Endothelial cell of umbilical vein (primary cell): ENCODE measurements around the gene BICRA. TPM values are rescaled to one million over a fixed set of nuclear protein-coding genes. Genes with fewer than 3 reads are reported as not detected.
A peak's percentile ranks its signal among the peaks of the same experiment; 100 is the strongest.

Experiments
- BruUV-seq: library from RNA; stranded (reverse); fragments of 400-500 nt; replicated peaks from 2 replicates; lab custom pipeline; 2021; lab: Mats Ljungman, UMichigan
- CTCF ChIA-PET: fragments of 300-600, 350-600 bp; sonication (Branson Sonifier 250); formaldehyde crosslinking; loops from one replicate; lab custom pipeline; 2021; ENCODE audit warnings: antibody characterized with exemption, inconsistent platforms; lab: Charles Lee
- POLR2A ChIA-PET: fragments of 300-600, 350-600 bp; sonication (Branson Sonifier 250); formaldehyde crosslinking; loops from one replicate; lab custom pipeline; 2021; ENCODE audit warnings: antibody characterized with exemption, inconsistent platforms; lab: Charles Lee
- DNase-seq: peaks from one replicate; pipeline ENCODE4 v3.0.0-alpha.2; 2011; ENCODE audit warnings: low read depth, low spot score
- FAIRE-seq: peaks from 2 replicates; lab custom pipeline; 2011; peaks lifted over from hg19 to GRCh38; lab: Jason Lieb, UNC
- H2AFZ ChIP-seq: 2 replicates; pipeline ENCODE4 v1.6.0; 2012; ENCODE audit warnings: low read depth, low read length, control low read depth, inconsistent platforms
- H3K27ac ChIP-seq: 2 replicates; pipeline ENCODE4 v1.5.1; 2011; ENCODE audit warnings: low read depth, mild to moderate bottlenecking, control low read depth, low read length, moderate library complexity; ENCODE audit not compliant: insufficient read depth
- H3K27me3 ChIP-seq, 2 experiments: 2 replicates each; pipeline versions ENCODE4 v1.6.0 to v1.6.1; 2011; ENCODE audit warnings: low read length in 2 of 2, mixed read lengths in 1 of 2; ENCODE audit not compliant: control insufficient read depth in 2 of 2, insufficient read depth in 2 of 2
- H3K36me3 ChIP-seq, 2 experiments: 2 replicates in 1 of 2; 3 replicates in 1 of 2; pipeline ENCODE4 v1.5.1; 2011; ENCODE audit warnings: low read length in 2 of 2, mild to moderate bottlenecking in 1 of 2, moderate library complexity in 1 of 2; ENCODE audit not compliant: control insufficient read depth in 2 of 2, insufficient read depth in 2 of 2; ENCODE audit errors: extremely low read depth in 1 of 2
- H3K4me1 ChIP-seq: 3 replicates; pipeline ENCODE4 v1.5.1; 2011; ENCODE audit warnings: mild to moderate bottlenecking, low read length; ENCODE audit not compliant: control insufficient read depth, insufficient read depth; ENCODE audit errors: extremely low read depth
- H3K4me2 ChIP-seq: 2 replicates; pipeline ENCODE4 v1.6.1; 2011; ENCODE audit warnings: low read length, control low read depth, mixed read lengths; ENCODE audit not compliant: insufficient read depth
- H3K4me3 ChIP-seq, 3 experiments: fragments of 200-600 bp in 1 of 3; sonication (generic), shearing (Covaris generic) in 1 of 3; replicated peaks in 1 of 3; 2 replicates each; pipeline ENCODE4 v1.5.1; 2011 to 2016; ENCODE audit warnings: control low read depth in 3 of 3, low read length in 3 of 3, mild to moderate bottlenecking in 2 of 3, inconsistent platforms in 1 of 3, low read depth in 1 of 3, moderate library complexity in 1 of 3; ENCODE audit not compliant: insufficient read depth in 1 of 3
- H3K79me2 ChIP-seq: 2 replicates; pipeline ENCODE4 v1.6.0; 2012; ENCODE audit warnings: low read length, inconsistent platforms; ENCODE audit not compliant: control insufficient read depth, insufficient read depth
- H3K9ac ChIP-seq: replicated peaks from 2 replicates; pipeline ENCODE3; 2011; ENCODE audit warnings: low read length, control low read depth; ENCODE audit not compliant: insufficient read depth; ENCODE audit errors: extremely low read depth
- H3K9me1 ChIP-seq: replicated peaks from 3 replicates; pipeline ENCODE4 v1.6.0; 2011; ENCODE audit warnings: mild to moderate bottlenecking, low read length; ENCODE audit not compliant: control insufficient read depth, insufficient read depth; ENCODE audit errors: extremely low read depth
- H3K9me3 ChIP-seq: replicated peaks from 2 replicates; pipeline ENCODE4 v1.5.1; 2012; ENCODE audit warnings: low read length, inconsistent platforms; ENCODE audit not compliant: control insufficient read depth, insufficient read depth
- H4K20me1 ChIP-seq: replicated peaks from 2 replicates; pipeline ENCODE3; 2011; ENCODE audit warnings: mild to moderate bottlenecking, low read length; ENCODE audit not compliant: control insufficient read depth, insufficient read depth; ENCODE audit errors: extremely low read depth
- EZH2 ChIP-seq: IDR thresholded peaks from 2 replicates; pipeline ENCODE4 v1.6.1; 2012; ENCODE audit warnings: borderline replicate concordance, low read depth, mild to moderate bottlenecking, moderate library complexity, low read length, inconsistent platforms; ENCODE audit not compliant: severe bottlenecking
- FOS ChIP-seq: IDR thresholded peaks from 2 replicates; pipeline ENCODE4 v1.6.1; 2011; ENCODE audit warnings: mild to moderate bottlenecking, low read length, moderate library complexity, borderline replicate concordance; ENCODE audit not compliant: insufficient read depth
- GATA2 ChIP-seq: IDR thresholded peaks from 2 replicates; pipeline ENCODE4 v1.7.0; 2011; ENCODE audit warnings: low read depth, mild to moderate bottlenecking, moderate library complexity, mixed read lengths, low read length; ENCODE audit not compliant: insufficient read length, insufficient read depth
- JUN ChIP-seq: IDR thresholded peaks from 2 replicates; pipeline ENCODE4 v1.6.1; 2011; ENCODE audit warnings: borderline replicate concordance, low read depth; ENCODE audit not compliant: insufficient read length, insufficient read depth
- MYC ChIP-seq: IDR thresholded peaks from one replicate; pipeline ENCODE4 v1.6.1; 2011; ENCODE audit warnings: mild to moderate bottlenecking, low read depth, low read length
- POLR2A ChIP-seq: IDR thresholded peaks from 2 replicates; pipeline ENCODE4 v1.6.1; 2012; ENCODE audit warnings: low read depth, mild to moderate bottlenecking, control low read depth, low read length
- POLR2AphosphoS5 ChIP-seq: IDR thresholded peaks from 2 replicates; pipeline ENCODE4 v1.6.1; 2012; ENCODE audit warnings: low read depth, mild to moderate bottlenecking, control low read depth, low read length, moderate library complexity; ENCODE audit not compliant: insufficient read depth
- dilution Hi-C: fragments of 300-500 bp; cut with MboI; formaldehyde crosslinking; loops from one replicate; pipeline ENCODE4 v1.15.0; 2019; ENCODE audit warnings: low sequenced_read_pairs; ENCODE audit not compliant: extremely low pct_ligation_motif_present
- intact Hi-C: fragments of 100-400 bp; cut with micrococcal nuclease; formaldehyde crosslinking; loops from one replicate; pipeline ENCODE4 v1.10.0; 2022
- polyA plus RNA-seq, 4 experiments: library from polyadenylated mRNA; depleted of rRNA in 3 of 4; stranded (reverse) in 3 of 4; unstranded in 1 of 4; fragments of >200 nt; gene quantifications; 2 replicates each; pipeline versions ENCODE4 v1.2.1 to v1.2.3, GENCODE V29; 2011 to 2012; ENCODE audit warnings: missing spikeins in 1 of 4
- total RNA-seq: library from RNA; stranded (reverse); gene quantifications from 2 replicates; pipeline ENCODE4 v1.2.3, GENCODE V29; 2021
- TF ChIP-seq, protein P1 (sequence below), 2 donors: IDR thresholded peaks; 1 replicate in 1 of 2; 2 replicates in 1 of 2; pipeline ENCODE4 v1.5.1; 2011; ENCODE audit warnings: low read length in 2 of 2, mild to moderate bottlenecking in 2 of 2, moderate library complexity in 2 of 2, control low read depth in 1 of 2, inconsistent platforms in 1 of 2, low read depth in 1 of 2; ENCODE audit not compliant: insufficient read depth in 1 of 2; ENCODE audit errors: extremely low read depth in 1 of 2
- TF ChIP-seq, protein P2 (sequence below): IDR thresholded peaks from 2 replicates; pipeline ENCODE4 v1.6.1; 2011; ENCODE audit not compliant: insufficient read depth, insufficient read length

The BICRA gene
- total and polyA plus RNA-seq, 2 donors (not counting 3 experiments of a cell fraction or from before 2014, with no cell fraction given), result 3.8 to 20.5 TPM

DNA sequence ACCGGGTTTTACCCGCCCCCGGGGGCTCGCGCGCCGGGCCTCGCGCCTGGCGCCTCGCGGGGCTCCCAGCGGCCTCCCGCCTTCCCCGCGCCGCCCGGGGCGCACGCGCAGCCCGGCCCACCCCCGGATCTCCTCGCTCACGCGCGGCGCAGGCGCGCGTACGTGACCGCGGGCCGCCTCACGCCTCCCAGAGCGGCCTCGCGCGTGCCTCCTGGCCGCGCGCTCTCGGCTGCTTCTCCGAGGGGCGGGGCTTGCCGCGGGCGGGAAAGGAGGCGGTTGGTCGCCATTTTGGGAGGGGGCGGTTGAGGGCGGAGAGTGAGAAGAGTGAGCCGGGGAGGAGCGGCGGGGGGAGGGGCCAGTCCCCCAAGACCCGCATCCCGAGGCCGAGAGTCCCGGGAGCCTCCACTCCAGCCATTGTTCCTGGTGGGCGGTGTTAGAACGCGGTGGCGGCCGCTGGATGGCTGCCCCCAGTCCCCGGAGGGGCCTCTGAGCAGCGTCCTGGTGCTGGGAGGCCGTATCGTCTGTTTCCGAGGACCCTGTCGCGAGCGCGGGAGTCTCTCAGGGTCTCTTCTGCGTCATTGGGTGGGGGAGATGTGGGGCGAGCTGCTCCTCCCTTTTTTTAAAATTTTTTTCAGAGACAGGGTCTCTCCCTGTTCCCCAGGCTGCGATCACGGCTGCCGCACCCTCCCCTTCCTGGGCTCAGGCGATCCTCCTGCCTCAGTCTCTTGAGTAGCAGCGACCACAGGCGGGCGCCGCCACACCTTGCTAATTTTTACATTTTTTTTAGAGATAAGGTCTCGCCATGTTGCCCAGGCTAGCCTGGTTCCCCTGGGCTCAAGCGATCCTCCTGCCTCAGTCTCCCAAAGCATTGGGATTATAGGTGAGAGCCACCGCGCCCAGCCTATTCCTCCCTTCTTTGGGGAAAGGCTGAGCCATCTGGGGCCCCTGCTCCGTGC, 35.6 kb upstream of the BICRA start, which contains the start of gene ZNF541:
TSS of gene ZNF541 (minus strand) at position 78 of the 956 bp plus-strand sequence. CDS start 17,292 bp downstream, outside the sequence.
- FAIRE-seq (peak; percentile 18), DNase-seq (peak; percentile 40)
- ChIA-PET POLR2A (no interaction called here), CTCF (interaction anchor here (1.4 kb wide), 1 partner anchor 37 kb away, joined by 5 read pairs; no protein-coding TSS in a partner anchor)
- intact Hi-C loops (no loop called here), dilution Hi-C loops (no loop called here)
- Histone ChIP-seq H3K4me3 (peak within 1 kb of the TSS in 1 of 3 experiments; percentile 36), H3K9me3 (no peaks in the 10 kb centered on the region), H2AFZ (peak within 1 kb of the TSS; percentile 92), H3K27me3 (peaks cover 2 to 11% of the 10 kb centered on the region in 2 experiments), H3K27ac (no peak within 1 kb of the TSS), H3K4me2 (no peak within 1 kb of the TSS), H3K36me3 (no peaks in the 10 kb centered on the region), H3K79me2 (no peaks in the 10 kb centered on the region), H3K9ac (no peak within 1 kb of the TSS), H4K20me1 (no peaks in the 10 kb centered on the region), H3K4me1 (no peaks in the 10 kb centered on the region), H3K9me1 (no peaks in the 10 kb centered on the region)
- TF ChIP-seq, protein P1, sequence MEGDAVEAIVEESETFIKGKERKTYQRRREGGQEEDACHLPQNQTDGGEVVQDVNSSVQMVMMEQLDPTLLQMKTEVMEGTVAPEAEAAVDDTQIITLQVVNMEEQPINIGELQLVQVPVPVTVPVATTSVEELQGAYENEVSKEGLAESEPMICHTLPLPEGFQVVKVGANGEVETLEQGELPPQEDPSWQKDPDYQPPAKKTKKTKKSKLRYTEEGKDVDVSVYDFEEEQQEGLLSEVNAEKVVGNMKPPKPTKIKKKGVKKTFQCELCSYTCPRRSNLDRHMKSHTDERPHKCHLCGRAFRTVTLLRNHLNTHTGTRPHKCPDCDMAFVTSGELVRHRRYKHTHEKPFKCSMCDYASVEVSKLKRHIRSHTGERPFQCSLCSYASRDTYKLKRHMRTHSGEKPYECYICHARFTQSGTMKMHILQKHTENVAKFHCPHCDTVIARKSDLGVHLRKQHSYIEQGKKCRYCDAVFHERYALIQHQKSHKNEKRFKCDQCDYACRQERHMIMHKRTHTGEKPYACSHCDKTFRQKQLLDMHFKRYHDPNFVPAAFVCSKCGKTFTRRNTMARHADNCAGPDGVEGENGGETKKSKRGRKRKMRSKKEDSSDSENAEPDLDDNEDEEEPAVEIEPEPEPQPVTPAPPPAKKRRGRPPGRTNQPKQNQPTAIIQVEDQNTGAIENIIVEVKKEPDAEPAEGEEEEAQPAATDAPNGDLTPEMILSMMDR (IDR thresholded peaks at IDR 0.05; ENCODE audit: extremely low read depth in 1 of 2, insufficient read depth in 1 of 2, low read depth in 1 of 2, low read length in 2 of 2), result no peak
- TF ChIP-seq JUN (no peak), POLR2AphosphoS5 (no peak), GATA2 (no peak), POLR2A (no peak), EZH2 (no peak), FOS (no peak), MYC (no peak)
- TF ChIP-seq, protein P2, sequence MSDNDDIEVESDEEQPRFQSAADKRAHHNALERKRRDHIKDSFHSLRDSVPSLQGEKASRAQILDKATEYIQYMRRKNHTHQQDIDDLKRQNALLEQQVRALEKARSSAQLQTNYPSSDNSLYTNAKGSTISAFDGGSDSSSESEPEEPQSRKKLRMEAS, result no peak
- BruUV-seq, result no TSS peak
